GM19240 (cell line): ENCODE results near the gene MCF2L2.

Experiments
- DNase-seq: peaks from one replicate; pipeline ENCODE4 v3.0.0; 2011; ENCODE audit warnings: low spot score; ENCODE audit not compliant: insufficient read length

MCF2L2 gene

GRCh38 chr3:183142199-183142598 lies 286.2 kb downstream of the MCF2L2 start:
- DNase-seq: no peak

- DNase-seq: no peak
Measured at GRCh38 chr3:183134844-183135243, 293.6 kb downstream of the MCF2L2 start.

GRCh38 chr3:183132409-183132808 lies 296.0 kb downstream of the MCF2L2 start:
- DNase-seq: no peak

- DNase-seq: no peak
Measured at GRCh38 chr3:183131735-183132134, 296.7 kb downstream of the MCF2L2 start.

GRCh38 chr3:183131186-183131725 lies 297.2 kb downstream of the MCF2L2 start:
- no peak for DNase-seq

GRCh38 chr3:183129243-183129642 lies 299.2 kb downstream of the MCF2L2 start:
- no peak for DNase-seq

- DNase-seq: no peak
Measured at GRCh38 chr3:183128709-183129108, 299.7 kb downstream of the MCF2L2 start.
